HepG2 (cell line): Measurements from ENCODE around the gene TMEM167B. TPM values are rescaled to one million over a fixed set of nuclear protein-coding genes. Genes with fewer than 3 reads are reported as not detected.

Experiments
- AGO1 ChIP-seq: fragments of 200-400 bp; formaldehyde crosslinking; IDR thresholded peaks from 2 replicates; pipeline ENCODE4 v1.6.1; 2017; ENCODE audit warnings: mild to moderate bottlenecking, low read depth, low read length, moderate library complexity; ENCODE audit not compliant: poor library complexity, severe bottlenecking
- ARHGAP35 ChIP-seq: sonication (generic); formaldehyde crosslinking; IDR thresholded peaks from 2 replicates; pipeline ENCODE4 v1.9.0; 2022; ENCODE audit warnings: mild to moderate bottlenecking, inconsistent platforms, moderate library complexity, missing genetic modification reagents, borderline replicate concordance
- CAMTA2 ChIP-seq: sonication (generic); formaldehyde crosslinking; IDR thresholded peaks from 2 replicates; pipeline ENCODE4 v1.4.0; 2020; ENCODE audit warnings: mild to moderate bottlenecking, missing genetic modification reagents, borderline replicate concordance
- CEBPZ ChIP-seq: IDR thresholded peaks from 2 replicates; pipeline ENCODE4 v1.6.1; 2012; ENCODE audit warnings: low read length, improper control_type of control experiment
- DMAP1 ChIP-seq: IDR thresholded peaks from 2 replicates; pipeline ENCODE4 v1.6.1; 2016
- EED ChIP-seq: sonication (generic); formaldehyde crosslinking; IDR thresholded peaks from 2 replicates; pipeline ENCODE4 v1.5.0; 2020; ENCODE audit warnings: mild to moderate bottlenecking, missing genetic modification reagents
- HMGXB4 ChIP-seq, 2 experiments: sonication (generic) in 1 of 2; formaldehyde crosslinking in 1 of 2; IDR thresholded peaks; 2 replicates each; pipeline versions ENCODE4 v1.4.0 to v1.6.1; 2018 to 2020; ENCODE audit warnings: missing genetic modification reagents in 2 of 2, borderline replicate concordance in 1 of 2, low read depth in 1 of 2, mild to moderate bottlenecking in 1 of 2, missing biosample characterization in 1 of 2
- HNRNPK ChIP-seq: fragments of 200-400 bp; formaldehyde crosslinking; IDR thresholded peaks from 2 replicates; pipeline ENCODE4 v1.6.1; 2018; ENCODE audit warnings: low read length, low read depth, moderate library complexity, mild to moderate bottlenecking; ENCODE audit not compliant: poor library complexity, severe bottlenecking
- KDM1A ChIP-seq: IDR thresholded peaks from 2 replicates; pipeline ENCODE4 v1.6.1; 2016; ENCODE audit warnings: missing compliant biosample characterization
- KLF9 ChIP-seq: IDR thresholded peaks from 2 replicates; pipeline ENCODE4 v1.6.1; 2016; ENCODE audit warnings: low read depth
- MAFK ChIP-seq, 2 experiments: IDR thresholded peaks in 1 of 2; conservative IDR thresholded peaks in 1 of 2; 2 replicates each; pipeline ENCODE4 v1.6.1; 2011; ENCODE audit warnings: improper control_type of control experiment in 2 of 2, low read length in 2 of 2
- NFYB ChIP-seq: sonication (generic); formaldehyde crosslinking; IDR thresholded peaks from 2 replicates; pipeline ENCODE4 v1.4.0; 2020; ENCODE audit warnings: missing genetic modification reagents
- NPAS2 ChIP-seq: sonication (generic); formaldehyde crosslinking; IDR thresholded peaks from 2 replicates; pipeline ENCODE4 v1.8.0; 2022; ENCODE audit warnings: mild to moderate bottlenecking, missing genetic modification reagents, borderline replicate concordance
- NR1H2 ChIP-seq: sonication (generic); formaldehyde crosslinking; IDR thresholded peaks from 2 replicates; pipeline ENCODE4 v1.8.1; 2022; ENCODE audit warnings: low read depth, missing genetic modification reagents, borderline replicate concordance
- PATZ1 ChIP-seq: sonication (generic); formaldehyde crosslinking; IDR thresholded peaks from 2 replicates; pipeline ENCODE4 v1.4.0; 2020; ENCODE audit warnings: missing genetic modification reagents
- ZFP36 ChIP-seq: fragments of 150-350 bp; IDR thresholded peaks from 2 replicates; pipeline ENCODE4 v1.6.1; 2018; ENCODE audit warnings: borderline replicate concordance, low read length, low read depth; ENCODE audit not compliant: partially characterized antibody
- ZNF263 ChIP-seq: sonication (generic); formaldehyde crosslinking; IDR thresholded peaks from 2 replicates; pipeline ENCODE4 v1.4.0; 2020; ENCODE audit warnings: missing genetic modification reagents
- ZNF326 ChIP-seq: sonication (generic); formaldehyde crosslinking; IDR thresholded peaks from 2 replicates; pipeline ENCODE4 v1.4.0; 2020; ENCODE audit warnings: missing genetic modification reagents, borderline replicate concordance
- ZNF354B ChIP-seq: sonication (generic); formaldehyde crosslinking; IDR thresholded peaks from 2 replicates; pipeline ENCODE4 v1.8.0; 2022; ENCODE audit warnings: mild to moderate bottlenecking, missing genetic modification reagents
- ZNF446 ChIP-seq: sonication (generic); formaldehyde crosslinking; IDR thresholded peaks from 2 replicates; pipeline ENCODE4 v1.5.0; 2020; ENCODE audit warnings: mild to moderate bottlenecking, missing genetic modification reagents
- ZNF484 ChIP-seq: sonication (generic); formaldehyde crosslinking; IDR thresholded peaks from 2 replicates; pipeline ENCODE4 v1.5.1; 2020; ENCODE audit warnings: mild to moderate bottlenecking, low read depth, missing genetic modification reagents, borderline replicate concordance
- ZNF563 ChIP-seq: sonication (generic); formaldehyde crosslinking; IDR thresholded peaks from 2 replicates; pipeline ENCODE4 v1.8.0; 2022; ENCODE audit warnings: mild to moderate bottlenecking, moderate library complexity, missing genetic modification reagents
- polyA plus RNA-seq, 8 experiments: library from polyadenylated mRNA; depleted of rRNA in 3 of 8; stranded (reverse) in 7 of 8; unstranded in 1 of 8; fragments of >200 nt; fragmentation: Illumina TruSeq in 4 of 8; extraction: Trizol in 4 of 8; gene quantifications; 2 replicates each; pipeline versions ENCODE4 v1.2.1 to v1.2.3, GENCODE V29; 2011 to 2016; ENCODE audit warnings: low read depth in 4 of 8, missing spikeins in 1 of 8, mixed read lengths in 1 of 8; ENCODE audit not compliant: insufficient read depth in 1 of 8
- total RNA-seq, 5 experiments: library from RNA; depleted of rRNA; stranded (reverse); fragments of >200 nt; fragmentation: Illumina TruSeq; extraction: Trizol; gene quantifications; 2 replicates each; pipeline ENCODE4 v1.2.3, GENCODE V29; 2016; ENCODE audit warnings: low read depth in 1 of 5

The TMEM167B gene
- total and polyA plus RNA-seq, 2 of the 13 experiments (the other 11 are each of a cell fraction or from before 2014, with no cell fraction given), result 9.5 to 22.4 TPM

- TF ChIP-seq HMGXB4 (CRISPR knock-in tag; IDR thresholded peaks at IDR 0.05; ENCODE audit: borderline replicate concordance in 1 of 2, low read depth in 1 of 2) (peak; percentile 57 to 71; a peak in 1 of 4 replicates), ZNF563 (CRISPR knock-in tag) (0 out of 2 replicates have a peak, but pooled peaks have one; percentile 38), ZNF484 (CRISPR knock-in tag) (no peak), NPAS2 (CRISPR knock-in tag) (no peak), ZNF446 (CRISPR knock-in tag) (peak; percentile 61; the same call in 1 of the 2 replicates), NFYB (CRISPR knock-in tag) (peak; percentile 74), DMAP1 (CRISPR knock-in tag) (peak; percentile 51; the same call in 1 of the 2 replicates), CAMTA2 (CRISPR knock-in tag) (no peak), CEBPZ (no peak), NR1H2 (no peak), ARHGAP35 (CRISPR knock-in tag) (peak; percentile 66), ZNF354B (CRISPR knock-in tag) (no peak), KLF9 (CRISPR knock-in tag) (0 out of 2 replicates have a peak, but pooled peaks have one; percentile 52), ZFP36 (no peak), AGO1 (peak; percentile 28), MAFK (conservative IDR thresholded peaks at IDR 0.05 in 1 of 2, IDR thresholded peaks at IDR 0.05 in 1 of 2; ENCODE audit: low read length in 2 of 2) (no peak), HNRNPK (peak; percentile 38), PATZ1 (CRISPR knock-in tag) (peak; percentile 38; the same call in 1 of the 2 replicates), ZNF326 (no peak), ZNF263 (CRISPR knock-in tag) (peak; percentile 85), KDM1A (CRISPR knock-in tag) (no peak), EED (CRISPR knock-in tag) (no peak)
Measured at GRCh38 chr1:109041621-109042468, 48.7 kb upstream of the TMEM167B start, which contains the start of gene WDR47 (continued).
